Cardiac fibroblast (primary cell): Measurements from ENCODE around the gene LPO.

Source experiments
- DNase-seq, 2 donors: peaks; one replicate each; pipeline versions ENCODE4 v3.0.0 to v3.0.0-alpha.2; 2010; ENCODE audit warnings: low read depth in 2 of 2
- H3K4me3 ChIP-seq, 2 donors: replicated peaks in 1 of 2; 1 replicate in 1 of 2; 2 replicates in 1 of 2; pipeline ENCODE4 v1.5.1; 2011; ENCODE audit warnings: low read depth in 2 of 2, low read length in 2 of 2, mild to moderate bottlenecking in 2 of 2, moderate library complexity in 1 of 2
- CTCF ChIP-seq: IDR thresholded peaks from one replicate; pipeline ENCODE4 v1.5.1; 2011; ENCODE audit warnings: low read depth, mild to moderate bottlenecking, low read length, inconsistent platforms

LPO gene

GRCh38 chr17:58303971-58304749 is 65.8 kb downstream of the LPO start:
- peak; percentile 39 to 52 for DNase-seq

DNA sequence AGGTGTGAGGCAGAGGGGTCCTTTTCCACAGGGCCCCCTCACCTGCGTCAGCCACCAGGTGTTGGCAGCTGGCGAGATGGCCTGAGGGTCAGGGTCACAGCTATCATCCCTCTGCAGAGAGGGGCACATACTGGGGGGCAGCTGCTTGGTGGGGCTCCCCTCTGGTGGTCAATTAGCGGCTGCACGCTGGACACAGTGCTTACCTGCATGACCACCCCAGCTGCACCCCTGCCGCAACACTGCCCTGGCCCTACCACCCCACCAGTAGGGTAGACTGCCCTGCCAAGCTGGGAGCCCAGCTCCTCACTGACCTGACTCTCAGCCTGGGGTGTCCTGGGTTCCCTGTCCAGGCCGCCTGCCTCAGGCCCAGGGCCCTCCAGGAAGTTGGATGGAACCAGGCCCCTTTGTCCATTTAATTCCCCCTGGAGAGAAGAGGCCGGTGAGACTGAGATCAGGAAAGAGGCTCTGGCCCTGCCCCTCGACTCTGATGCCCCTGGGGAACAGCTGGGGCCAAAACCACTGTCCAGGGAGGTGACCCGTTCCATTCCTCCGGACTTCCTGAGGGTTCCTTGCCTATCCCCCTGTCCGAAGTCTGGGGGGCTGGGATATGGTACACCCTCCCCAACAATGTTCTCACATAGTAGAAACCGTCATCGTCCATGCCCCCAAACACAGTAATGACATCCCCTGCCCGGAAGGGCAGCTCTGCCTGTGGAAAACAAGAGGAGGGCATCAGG is 66.5 kb downstream of the LPO start:
- DNase-seq: no peak
- no peak overlapping the region for H3K4me3 ChIP-seq
- no peak for TF ChIP-seq CTCF

More at GRCh38 chr17:58303971-58304749, 65.8 kb downstream of the LPO start:
- peak; percentile 81 for TF ChIP-seq CTCF
- no peak overlapping the region for H3K4me3 ChIP-seq

- TF ChIP-seq CTCF: no peak
- H3K4me3 ChIP-seq: no peak overlapping the region
- no peak for DNase-seq
Observed at GRCh38 chr17:58305626-58306025, 67.2 kb downstream of the LPO start.

DNA sequence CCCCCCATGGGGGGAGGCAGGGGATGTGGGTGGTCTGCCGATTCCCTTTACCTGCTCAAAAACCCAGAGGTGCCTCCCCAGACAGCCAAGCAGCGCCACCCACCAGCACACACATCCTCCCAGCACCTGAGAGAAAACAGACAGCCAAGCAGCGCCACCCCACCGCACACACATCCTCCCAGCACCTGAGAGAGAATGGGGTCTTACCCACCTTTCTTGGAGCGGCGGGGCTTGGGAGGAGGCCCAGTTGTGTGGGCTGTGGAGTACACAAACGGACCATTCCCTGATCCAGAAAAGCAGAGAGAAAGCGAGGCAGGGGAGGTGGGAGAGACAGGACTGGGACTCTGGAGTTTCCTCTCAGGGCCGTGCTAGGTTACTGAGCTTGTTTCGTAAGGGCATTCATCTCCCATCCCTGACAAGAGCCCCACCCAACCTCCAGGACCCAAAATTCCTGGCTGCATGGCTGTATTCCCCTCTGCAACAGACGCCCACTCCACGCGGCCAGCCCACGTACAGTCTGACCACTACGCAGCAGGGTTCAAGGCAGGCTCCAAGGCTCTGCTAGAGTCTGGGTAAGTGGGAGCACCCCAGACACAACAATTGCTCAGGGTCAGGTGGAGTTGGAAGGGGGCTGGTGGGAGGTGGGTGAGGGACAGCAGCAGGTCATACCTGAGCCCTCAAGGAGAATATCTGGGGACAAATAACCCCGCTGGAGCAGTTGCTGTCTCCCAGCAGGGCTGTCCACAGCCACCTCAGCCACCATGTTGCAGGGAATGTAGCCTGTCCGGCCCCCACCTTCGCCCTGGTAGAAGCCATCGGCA is 68.0 kb downstream of the LPO start:
- DNase-seq: no peak
- TF ChIP-seq CTCF: no peak
- H3K4me3 ChIP-seq: no peak overlapping the region

DNA sequence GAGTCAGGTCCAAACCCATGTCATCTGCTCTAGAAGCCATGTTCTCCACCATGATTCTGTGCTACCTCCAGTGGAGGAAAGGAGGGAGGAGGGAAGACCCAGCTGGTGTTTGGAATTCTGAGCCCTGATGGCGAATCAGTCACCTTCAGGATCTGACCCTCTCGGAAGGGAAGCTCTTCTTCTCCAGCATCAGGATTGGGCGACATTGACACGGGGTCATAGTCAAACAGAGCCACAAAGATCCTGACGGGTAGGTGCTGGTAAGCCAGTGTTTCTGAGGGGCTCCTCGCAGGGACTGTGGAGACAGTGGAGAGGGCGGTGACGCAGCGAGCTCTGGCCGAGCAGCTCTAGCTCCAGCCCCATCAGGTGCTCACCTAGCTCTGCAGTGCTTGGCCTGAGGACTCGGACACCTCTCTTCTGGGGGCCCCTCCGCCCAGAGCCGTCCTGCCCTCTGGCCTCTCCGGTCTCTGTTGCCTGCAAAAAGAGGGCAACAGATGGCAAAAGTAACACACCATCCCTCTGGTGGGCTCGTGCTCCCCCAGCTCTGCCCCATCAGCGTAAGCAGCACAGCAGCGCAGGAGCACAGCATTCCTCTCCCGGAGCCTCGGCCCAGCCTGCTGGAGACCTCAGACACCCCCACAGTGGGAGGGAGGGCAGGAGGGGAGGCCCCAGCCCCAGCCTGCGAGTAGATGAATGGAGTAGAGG is 69.2 kb downstream of the LPO start:
- H3K4me3 ChIP-seq: no peak overlapping the region
- TF ChIP-seq CTCF: no peak

More for the DNA sequence above, 69.2 kb downstream of the LPO start:
- DNase-seq: no peak
